Activated CD8-positive, alpha-beta memory T cell treated with anti-CD3 and anti-CD28 coated beads for 36 hours (primary cell): ENCODE data around the gene DPEP3. TPM values are rescaled to one million over a fixed set of nuclear protein-coding genes. Genes with fewer than 3 reads are reported as not detected.
"Not testable (repeated sequence)": the region's sequence is repeated elsewhere in the genome, so short reads cannot be mapped to it uniquely, and the experiment has no call there.

Experiments used
- CTCF ChIA-PET: fragments of 350-600 bp; sonication (Branson Sonifier 250); formaldehyde crosslinking; loops from one replicate; lab custom pipeline; 2021; ENCODE audit warnings: antibody characterized with exemption; lab: Charles Lee
- POLR2A ChIA-PET: fragments of 350-600 bp; sonication (Branson Sonifier 250); formaldehyde crosslinking; loops from one replicate; lab custom pipeline; 2021; ENCODE audit warnings: antibody characterized with exemption; lab: Charles Lee
- total RNA-seq, 2 experiments: library from RNA; stranded (reverse); gene quantifications; one replicate each; pipeline ENCODE4 v1.2.3, GENCODE V29; 2021

DPEP3 gene, protein sequence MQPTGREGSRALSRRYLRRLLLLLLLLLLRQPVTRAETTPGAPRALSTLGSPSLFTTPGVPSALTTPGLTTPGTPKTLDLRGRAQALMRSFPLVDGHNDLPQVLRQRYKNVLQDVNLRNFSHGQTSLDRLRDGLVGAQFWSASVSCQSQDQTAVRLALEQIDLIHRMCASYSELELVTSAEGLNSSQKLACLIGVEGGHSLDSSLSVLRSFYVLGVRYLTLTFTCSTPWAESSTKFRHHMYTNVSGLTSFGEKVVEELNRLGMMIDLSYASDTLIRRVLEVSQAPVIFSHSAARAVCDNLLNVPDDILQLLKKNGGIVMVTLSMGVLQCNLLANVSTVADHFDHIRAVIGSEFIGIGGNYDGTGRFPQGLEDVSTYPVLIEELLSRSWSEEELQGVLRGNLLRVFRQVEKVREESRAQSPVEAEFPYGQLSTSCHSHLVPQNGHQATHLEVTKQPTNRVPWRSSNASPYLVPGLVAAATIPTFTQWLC
- total RNA-seq, result under 1 TPM; 0.17 to 0.40 TPM

GRCh38 chr16:67979955-67980678 is at the start of gene DPEP3:
Gene DPEP3 (minus strand): TSS chr16:67980499. CDS start chr16:67980380, 119 bp downstream.
- ChIA-PET POLR2A (no interaction called here), CTCF (interaction anchor here (1.3 kb wide), 1 partner anchor 19 kb away, joined by 5 read pairs; the partner anchor contains the start of gene DPEP2)

GRCh38 chr16:68028996-68029395 is 48.7 kb upstream of the DPEP3 start:
- ChIA-PET POLR2A (no interaction called here), CTCF (interaction anchor here (1.0 kb wide), 1 partner anchor 12 kb away, joined by 3 read pairs; no protein-coding TSS in a partner anchor)

DNA sequence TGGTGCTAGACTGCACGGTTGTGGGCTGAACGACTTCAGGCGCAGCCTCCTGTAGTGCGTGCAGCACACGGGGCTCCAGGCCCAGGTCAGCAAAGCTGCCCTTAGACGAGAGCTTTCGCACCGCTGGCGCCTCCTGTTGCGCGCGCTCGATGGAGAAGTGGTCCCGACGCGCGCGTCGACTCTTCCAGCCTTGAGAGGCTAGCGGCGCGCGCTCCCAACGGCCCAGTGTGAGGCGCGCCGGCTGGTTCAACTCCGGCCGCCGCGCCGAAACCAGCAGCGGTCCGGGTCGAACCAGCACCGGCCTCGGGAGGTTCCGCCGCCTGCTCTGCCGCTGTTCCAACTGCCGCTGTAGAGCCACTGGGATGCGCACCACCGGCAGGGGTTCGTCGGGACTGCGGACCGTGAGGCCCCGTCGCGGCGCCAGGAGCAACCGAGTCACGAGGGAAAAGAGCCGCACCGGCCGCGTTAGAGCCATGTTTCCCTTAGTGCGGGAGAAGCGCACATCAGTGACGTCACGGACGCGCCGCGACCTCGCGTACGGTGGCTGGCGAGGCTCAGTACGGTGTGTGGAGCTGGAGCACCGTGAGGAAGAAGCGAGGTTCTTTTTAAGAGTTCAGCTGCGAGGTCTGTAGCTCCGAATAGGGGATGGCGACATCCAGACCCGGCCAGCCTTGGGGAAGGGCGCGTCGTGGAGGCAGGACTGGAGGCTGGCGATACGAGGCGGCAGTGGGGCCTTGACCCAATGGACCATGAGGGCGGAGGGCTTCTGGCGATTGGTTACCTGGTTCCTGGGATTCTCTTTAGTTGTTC is 42.6 kb upstream of the DPEP3 start, which contains the start of the genes DDX28 and DUS2:
DDX28 (minus strand) TSS at position 505 of the 810 bp plus-strand sequence; CDS start at position 475, 30 bp downstream.
DUS2 (plus strand) TSS at position 557 of the 810 bp plus-strand sequence. CDS start 14,740 bp downstream, outside the sequence.
- CTCF ChIA-PET, result interaction anchor here (0.7 to 2.3 kb wide), 16 partner anchors 13 to 183 kb away, joined by 3 to 8 read pairs (median 4); no protein-coding TSS in a partner anchor
- POLR2A ChIA-PET, result interaction anchor here (0.6 to 1.9 kb wide), 7 partner anchors 11 to 57 kb away, joined by 3 to 11 read pairs (median 5); partner anchors contain the start of gene DPEP2

DNA sequence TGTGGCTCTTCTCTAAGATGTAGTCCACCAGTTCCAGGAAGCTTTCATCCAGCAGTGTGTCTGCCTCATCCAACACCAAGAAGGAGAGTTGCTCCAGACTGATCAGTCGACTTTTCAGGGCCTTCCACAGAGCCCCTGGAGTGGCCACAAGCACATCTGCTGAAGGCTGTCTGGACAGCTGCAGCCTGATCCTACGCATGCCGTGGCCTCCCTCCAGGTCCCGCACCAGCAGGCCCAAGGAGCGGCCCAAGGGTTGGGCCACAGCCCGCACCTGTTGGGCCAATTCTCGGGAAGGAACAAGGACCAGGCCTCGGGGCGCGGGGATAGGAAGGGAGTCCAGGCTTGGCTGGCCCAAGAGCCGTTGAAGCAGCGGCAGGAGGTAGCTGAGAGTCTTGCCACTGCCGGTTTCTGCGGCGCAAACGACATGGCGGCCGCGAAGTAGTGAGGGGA is 42.0 kb upstream of the DPEP3 start:
- ChIA-PET POLR2A (interaction anchor here (0.6 to 1.9 kb wide), 5 partner anchors 10 to 58 kb away, joined by 4 to 11 read pairs (median 5); no protein-coding TSS in a partner anchor), CTCF (interaction anchor here (0.7 to 2.3 kb wide), 6 partner anchors 16 to 148 kb away, joined by 3 to 8 read pairs (median 4); no protein-coding TSS in a partner anchor)

DNA sequence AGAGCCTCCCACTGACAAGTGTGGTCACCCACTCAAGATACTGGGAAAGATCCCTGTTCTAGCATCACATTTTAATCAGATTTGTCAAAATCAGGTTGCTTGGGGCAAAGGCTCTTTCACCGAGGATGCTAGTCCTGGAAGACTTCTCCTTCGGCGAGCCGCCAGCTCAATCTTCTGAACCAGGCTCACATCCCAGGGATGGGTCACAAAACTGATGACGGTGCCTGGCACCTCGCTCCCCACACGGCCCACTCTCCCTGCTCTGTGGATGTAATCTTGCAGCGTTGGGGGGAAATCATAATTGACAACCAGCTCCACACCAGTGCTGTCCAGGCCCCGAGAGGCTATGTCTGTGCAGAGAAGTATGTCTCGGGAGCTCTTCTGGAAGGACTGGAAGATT is 41.2 kb upstream of the DPEP3 start:
- CTCF ChIA-PET, result interaction anchor here (1.5 kb wide), 1 partner anchor 147 kb away, joined by 3 read pairs; no protein-coding TSS in a partner anchor
- POLR2A ChIA-PET, result interaction anchor here (1.7 kb wide), 1 partner anchor 16 kb away, joined by 5 read pairs; no protein-coding TSS in a partner anchor

DNA sequence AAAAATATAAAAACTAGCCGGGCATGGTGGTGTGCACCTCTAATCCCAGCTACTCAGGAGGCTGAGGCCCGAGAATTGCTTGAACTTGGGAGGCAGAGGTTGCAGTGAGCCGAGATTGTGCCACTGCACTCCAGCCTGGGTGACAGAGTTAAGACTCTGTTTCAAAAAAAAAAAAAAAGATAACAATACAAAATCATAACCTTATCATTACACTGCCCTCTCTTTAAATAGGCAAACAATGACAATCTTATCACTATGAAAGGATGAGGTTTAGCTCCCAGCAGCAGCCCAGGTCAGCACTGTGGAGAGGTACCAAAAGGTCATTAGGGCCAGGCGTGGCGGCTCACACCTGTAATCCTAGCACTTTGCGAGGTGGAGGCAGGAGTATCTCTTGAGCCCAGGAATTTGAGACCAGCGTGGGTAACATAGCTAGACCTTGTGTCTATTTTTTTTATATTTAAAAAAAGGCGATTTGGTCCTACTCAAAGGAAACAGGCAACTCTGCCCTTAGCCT is 38.9 kb upstream of the DPEP3 start:
- ChIA-PET POLR2A (no interaction called here), CTCF (no interaction called here)

- ChIA-PET CTCF (interaction anchor here (0.6 to 2.8 kb wide), 3 partner anchors 10 to 25 kb away, joined by 3 to 9 read pairs (median 3); no protein-coding TSS in a partner anchor), POLR2A (no interaction called here)
Observed at GRCh38 chr16:68015681-68016080, 35.4 kb upstream of the DPEP3 start, which contains the start of gene DPEP2NB. Gene DPEP2NB (minus strand): TSS chr16:68015911. CDS start chr16:68015770, 141 bp downstream.

DNA sequence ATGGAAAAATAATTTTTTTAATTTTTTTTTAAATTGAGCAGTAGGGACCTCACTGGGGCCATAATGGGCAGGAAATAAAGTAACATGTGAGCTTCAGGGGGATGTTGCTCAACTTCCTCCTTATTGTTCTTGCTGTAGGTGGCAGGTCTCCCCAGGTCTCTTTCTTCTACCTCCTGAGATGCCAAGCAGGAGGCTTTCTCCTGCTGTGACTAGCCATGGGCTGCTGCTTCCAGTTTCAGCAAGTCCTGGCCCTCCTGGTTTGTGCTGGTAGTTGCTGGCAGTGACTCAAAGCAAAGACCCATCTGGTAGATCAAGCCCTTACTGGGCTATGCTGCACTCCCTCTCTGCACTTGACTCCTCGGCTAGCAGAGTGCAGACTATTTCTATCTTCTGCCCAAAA is 33.1 kb upstream of the DPEP3 start:
- POLR2A ChIA-PET, result no interaction called here

GRCh38 chr16:68009872-68010271 is 29.6 kb upstream of the DPEP3 start:
- POLR2A ChIA-PET, result not testable (repeated sequence)
- CTCF ChIA-PET, result interaction anchor here (1.5 kb wide), 1 partner anchor 7 kb away, joined by 3 read pairs; no protein-coding TSS in a partner anchor

More for the DNA sequence above, 33.1 kb upstream of the DPEP3 start:
- CTCF ChIA-PET, result interaction anchor here (1.2 kb wide), 1 partner anchor 15 kb away, joined by 3 read pairs; no protein-coding TSS in a partner anchor

- CTCF ChIA-PET, result interaction anchor here (1.6 kb wide), 1 partner anchor 10 kb away, joined by 4 read pairs; the partner anchor contains the start of gene DPEP2
- POLR2A ChIA-PET, result no interaction called here
Observed at GRCh38 chr16:68009157-68009735, 28.9 kb upstream of the DPEP3 start.

DNA sequence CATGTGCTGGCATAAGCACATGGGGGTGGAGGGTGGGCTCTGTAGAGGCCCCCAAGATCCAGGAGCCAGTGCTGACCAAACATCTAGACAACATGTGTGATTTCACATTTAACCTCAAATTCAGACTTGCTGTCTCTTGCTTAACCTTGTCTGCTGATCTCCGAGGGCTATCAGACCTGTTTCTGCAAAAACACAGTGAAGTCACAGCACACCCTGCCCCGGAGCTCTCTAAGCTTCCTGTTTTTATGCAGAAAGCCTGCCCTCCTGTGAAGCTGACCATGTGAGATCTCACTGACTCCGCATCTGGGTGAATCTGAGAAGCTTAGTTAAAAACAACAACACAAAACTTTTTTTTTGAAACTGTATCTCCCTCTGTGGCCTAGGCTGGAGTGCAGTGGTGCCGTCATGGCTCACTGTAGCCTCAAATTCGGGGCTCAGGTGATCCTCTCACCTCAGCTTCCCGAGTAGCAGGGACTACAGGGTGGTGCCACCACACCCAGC is 25.5 kb upstream of the DPEP3 start:
- ChIA-PET CTCF (interaction anchor here (0.6 to 1.4 kb wide), 5 partner anchors 11 to 482 kb away, joined by 3 to 8 read pairs (median 4); partner anchors contain the start of genes DDX28, DUS2 and ESRP2), POLR2A (interaction anchor here (0.6 to 1.5 kb wide), 5 partner anchors 16 to 280 kb away, joined by 3 to 6 read pairs (median 3); partner anchors contain the start of genes DDX28 and DUS2)

DNA sequence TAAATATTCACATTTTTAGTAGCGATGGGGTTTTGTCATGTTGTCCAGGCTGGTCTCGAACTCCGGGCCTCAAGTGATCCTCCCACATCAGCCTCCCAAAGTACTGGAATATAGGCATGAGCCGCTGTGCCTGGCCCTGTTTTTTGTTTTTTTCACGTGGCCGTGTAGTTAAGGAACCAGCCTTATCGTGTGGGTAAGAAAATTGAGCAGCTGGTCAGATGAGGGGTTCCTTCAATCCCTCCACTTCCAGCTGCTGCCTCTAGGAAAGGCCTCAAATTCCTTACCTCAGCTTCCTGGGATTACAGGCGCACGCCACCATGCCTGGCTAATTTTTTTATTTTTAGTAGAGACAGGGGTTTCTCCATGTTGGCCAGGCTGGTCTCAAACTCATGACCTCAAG is 24.9 kb upstream of the DPEP3 start:
- POLR2A ChIA-PET, result interaction anchor here (0.6 to 1.5 kb wide), 4 partner anchors 17 to 280 kb away, joined by 3 to 6 read pairs (median 5); partner anchors contain the start of genes DDX28 and DUS2
- CTCF ChIA-PET, result interaction anchor here (0.6 to 1.4 kb wide), 6 partner anchors 13 to 481 kb away, joined by 3 to 8 read pairs (median 4); partner anchors contain the start of genes DDX28, DUS2 and ESRP2

DNA sequence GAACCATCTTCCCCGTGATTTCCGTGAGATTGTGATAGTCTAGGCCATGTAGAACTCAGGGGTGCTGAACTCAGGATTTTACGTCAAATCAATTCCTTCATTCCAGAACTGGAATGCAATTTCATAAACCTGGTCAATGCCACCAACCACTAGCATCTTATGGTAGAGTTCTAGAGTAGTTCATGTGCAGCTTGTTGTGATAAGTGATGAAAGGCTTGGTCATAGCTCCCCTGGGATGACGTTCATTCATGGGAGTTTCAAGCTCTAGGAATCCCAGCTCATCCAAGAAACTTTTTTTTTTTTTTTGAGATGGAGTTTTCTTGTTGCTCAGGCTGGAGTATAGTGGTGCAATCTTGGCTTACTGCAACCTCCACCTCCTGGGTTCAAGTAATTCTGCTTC is 22.7 kb upstream of the DPEP3 start:
- ChIA-PET POLR2A (interaction anchor here (0.6 to 2.2 kb wide), 2 partner anchors 20 to 1624 kb away, joined by 3 to 11 read pairs; partner anchors contain the start of genes DDX28 and DUS2), CTCF (interaction anchor here (0.7 to 1.1 kb wide), 3 partner anchors 8 to 37 kb away, joined by 3 read pairs; no protein-coding TSS in a partner anchor)

- POLR2A ChIA-PET, result no interaction called here
- CTCF ChIA-PET, result interaction anchor here (0.7 to 1.8 kb wide), 2 partner anchors 41 to 1340 kb away, joined by 4 to 6 read pairs; no protein-coding TSS in a partner anchor
Observed at GRCh38 chr16:68000450-68000849, 20.2 kb upstream of the DPEP3 start.

DNA sequence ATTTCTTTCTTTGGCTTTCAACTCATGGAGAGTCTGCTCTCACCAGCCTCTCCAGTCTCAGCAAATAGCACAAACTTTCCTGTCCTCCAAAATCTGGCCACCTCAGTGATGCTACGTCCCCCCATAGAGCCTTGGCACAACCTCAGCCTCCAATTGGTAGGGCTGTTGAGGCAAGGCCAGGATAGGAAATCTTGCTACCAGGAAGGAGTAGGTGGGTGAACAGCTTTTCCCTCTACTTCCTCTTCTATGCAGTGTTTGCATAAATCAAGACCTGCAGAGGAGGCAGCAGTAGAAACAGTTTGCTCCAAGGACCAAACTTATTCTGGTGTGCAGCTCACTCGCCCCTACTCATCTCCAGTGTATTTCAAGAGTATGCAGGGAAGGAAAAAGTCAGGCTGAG is 19.7 kb upstream of the DPEP3 start:
- ChIA-PET CTCF (interaction anchor here (0.7 kb wide), 1 partner anchor 1339 kb away, joined by 4 read pairs; no protein-coding TSS in a partner anchor), POLR2A (no interaction called here)
